HepG2 (cell line): ENCODE data around the gene ADM. TPM values are rescaled to one million over a fixed set of nuclear protein-coding genes. Genes with fewer than 3 reads are reported as not detected.

ENCODE experiments used
- ATRX ChIP-seq: sonication (generic); formaldehyde crosslinking; IDR thresholded peaks from 2 replicates; pipeline ENCODE4 v1.4.0; 2020; ENCODE audit warnings: missing genetic modification reagents, borderline replicate concordance
- ETV6 ChIP-seq: sonication (generic); formaldehyde crosslinking; conservative IDR thresholded peaks from 2 replicates; pipeline ENCODE4 v1.4.0; 2020; ENCODE audit warnings: missing genetic modification reagents
- FOSL1 ChIP-seq: sonication (generic); formaldehyde crosslinking; IDR thresholded peaks from 2 replicates; pipeline ENCODE4 v1.9.0; 2021; ENCODE audit warnings: missing genetic modification reagents, borderline replicate concordance
- NCOA1 ChIP-seq: sonication (generic); formaldehyde crosslinking; IDR thresholded peaks from 2 replicates; pipeline ENCODE4 v1.9.0; 2021; ENCODE audit warnings: missing genetic modification reagents
- NFIB ChIP-seq: sonication (generic); formaldehyde crosslinking; IDR thresholded peaks from 2 replicates; pipeline ENCODE4 v1.9.0; 2021; ENCODE audit warnings: missing genetic modification reagents, mild to moderate bottlenecking, borderline replicate concordance
- NONO ChIP-seq, 2 experiments: fragments of 450-650 bp in 1 of 2; sonication (generic) in 1 of 2; formaldehyde crosslinking in 1 of 2; IDR thresholded peaks in 1 of 2; conservative IDR thresholded peaks in 1 of 2; 2 replicates each; pipeline versions ENCODE4 v1.6.1 to v1.8.0; 2017 to 2022; ENCODE audit warnings: mild to moderate bottlenecking in 1 of 2, missing genetic modification reagents in 1 of 2, moderate library complexity in 1 of 2
- ONECUT2 ChIP-seq: sonication (generic); formaldehyde crosslinking; IDR thresholded peaks from 2 replicates; pipeline ENCODE4 v1.4.0; 2020; ENCODE audit warnings: missing genetic modification reagents
- PCBP1 ChIP-seq: fragments of 200-400 bp; formaldehyde crosslinking; IDR thresholded peaks from 2 replicates; pipeline ENCODE4 v1.6.1; 2017; ENCODE audit warnings: mild to moderate bottlenecking, low read depth, low read length, borderline replicate concordance
- RXRB ChIP-seq: IDR thresholded peaks from 2 replicates; pipeline ENCODE4 v1.6.1; 2016; ENCODE audit warnings: borderline replicate concordance, missing genetic modification reagents, missing compliant biosample characterization
- ZBTB20 ChIP-seq: sonication (generic); formaldehyde crosslinking; IDR thresholded peaks from 2 replicates; pipeline ENCODE4 v1.8.1; 2023; ENCODE audit warnings: missing genetic modification reagents, low read depth, mild to moderate bottlenecking, borderline replicate concordance
- ZBTB42 ChIP-seq: sonication (generic); formaldehyde crosslinking; IDR thresholded peaks from 2 replicates; pipeline ENCODE4 v1.5.0; 2020; ENCODE audit warnings: mild to moderate bottlenecking, missing genetic modification reagents
- ZFP1 ChIP-seq: IDR thresholded peaks from 2 replicates; pipeline ENCODE4 v1.6.1; 2016
- ZKSCAN8 ChIP-seq: IDR thresholded peaks from 2 replicates; pipeline ENCODE4 v1.6.1; 2016; ENCODE audit warnings: borderline replicate concordance, missing genetic modification reagents, missing compliant biosample characterization
- ZZZ3 ChIP-seq: sonication (generic); formaldehyde crosslinking; IDR thresholded peaks from 2 replicates; pipeline ENCODE4 v1.4.0; 2020; ENCODE audit warnings: missing genetic modification reagents, mild to moderate bottlenecking, borderline replicate concordance
- polyA plus RNA-seq, 8 experiments: library from polyadenylated mRNA; depleted of rRNA in 3 of 8; stranded (reverse) in 7 of 8; unstranded in 1 of 8; fragments of >200 nt; fragmentation: Illumina TruSeq in 4 of 8; extraction: Trizol in 4 of 8; gene quantifications; 2 replicates each; pipeline versions ENCODE4 v1.2.1 to v1.2.3, GENCODE V29; 2011 to 2016; ENCODE audit warnings: low read depth in 4 of 8, missing spikeins in 1 of 8, mixed read lengths in 1 of 8; ENCODE audit not compliant: insufficient read depth in 1 of 8
- total RNA-seq, 5 experiments: library from RNA; depleted of rRNA; stranded (reverse); fragments of >200 nt; fragmentation: Illumina TruSeq; extraction: Trizol; gene quantifications; 2 replicates each; pipeline ENCODE4 v1.2.3, GENCODE V29; 2016; ENCODE audit warnings: low read depth in 1 of 5
- TF ChIP-seq, protein P1 (sequence below): sonication (generic); formaldehyde crosslinking; IDR thresholded peaks from 2 replicates; pipeline ENCODE4 v1.8.0; 2022; ENCODE audit warnings: missing genetic modification reagents, mild to moderate bottlenecking, moderate library complexity, borderline replicate concordance
- TF ChIP-seq, protein P2 (sequence below): sonication (generic); formaldehyde crosslinking; IDR thresholded peaks from 2 replicates; pipeline ENCODE4 v1.4.0; 2020; ENCODE audit warnings: low read depth, missing genetic modification reagents
- TF ChIP-seq, protein P3 (sequence below): sonication (generic); formaldehyde crosslinking; IDR thresholded peaks from 2 replicates; pipeline ENCODE4 v1.4.0; 2020; ENCODE audit warnings: missing genetic modification reagents

Gene ADM
- total and polyA plus RNA-seq, 2 of the 13 experiments (the other 11 are each of a cell fraction or from before 2014, with no cell fraction given) = 10.7 to 26.1 TPM

DNA sequence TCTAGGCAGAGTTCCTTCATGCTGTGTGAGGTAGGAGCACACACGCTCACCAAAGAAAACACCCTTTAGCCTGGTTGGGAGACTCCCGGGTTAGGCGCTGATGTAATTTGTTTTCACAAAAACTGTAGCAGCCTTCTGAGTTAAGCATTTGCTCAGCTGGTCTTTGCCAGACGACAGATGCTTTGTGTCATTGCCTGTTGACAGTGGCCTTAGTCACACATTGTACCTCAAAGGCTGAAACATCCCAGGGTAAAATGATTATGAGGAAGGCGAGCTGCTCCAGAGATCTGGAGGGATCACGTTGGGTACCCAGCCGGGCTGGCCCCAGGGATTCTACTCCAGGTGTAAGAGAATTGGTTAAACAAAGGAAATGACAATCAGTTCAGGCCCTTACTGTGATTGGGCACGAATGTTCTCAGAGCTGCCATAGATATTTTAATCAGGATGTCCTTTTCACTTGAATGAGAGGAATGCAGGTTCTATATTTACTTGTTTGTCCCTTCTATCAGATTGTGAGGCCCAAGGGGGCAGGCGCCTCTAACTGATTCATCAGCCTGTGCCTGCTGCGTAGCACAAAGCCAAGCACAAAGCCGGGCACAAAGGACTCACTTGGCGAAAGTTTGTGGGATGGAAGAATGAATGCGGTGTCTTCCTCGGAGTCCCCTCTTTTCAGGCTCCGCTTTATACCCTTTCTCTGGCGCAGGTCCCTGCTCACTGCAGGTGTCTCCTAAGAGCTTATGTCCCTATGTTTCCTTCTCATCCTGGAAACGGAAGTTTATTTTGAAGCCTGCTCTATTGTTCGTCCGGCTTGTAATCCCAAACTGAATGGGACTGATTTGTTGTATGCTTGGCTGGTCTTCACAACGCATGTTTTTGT is 47.1 kb downstream of the ADM start (continued):
- TF ChIP-seq, protein P1, sequence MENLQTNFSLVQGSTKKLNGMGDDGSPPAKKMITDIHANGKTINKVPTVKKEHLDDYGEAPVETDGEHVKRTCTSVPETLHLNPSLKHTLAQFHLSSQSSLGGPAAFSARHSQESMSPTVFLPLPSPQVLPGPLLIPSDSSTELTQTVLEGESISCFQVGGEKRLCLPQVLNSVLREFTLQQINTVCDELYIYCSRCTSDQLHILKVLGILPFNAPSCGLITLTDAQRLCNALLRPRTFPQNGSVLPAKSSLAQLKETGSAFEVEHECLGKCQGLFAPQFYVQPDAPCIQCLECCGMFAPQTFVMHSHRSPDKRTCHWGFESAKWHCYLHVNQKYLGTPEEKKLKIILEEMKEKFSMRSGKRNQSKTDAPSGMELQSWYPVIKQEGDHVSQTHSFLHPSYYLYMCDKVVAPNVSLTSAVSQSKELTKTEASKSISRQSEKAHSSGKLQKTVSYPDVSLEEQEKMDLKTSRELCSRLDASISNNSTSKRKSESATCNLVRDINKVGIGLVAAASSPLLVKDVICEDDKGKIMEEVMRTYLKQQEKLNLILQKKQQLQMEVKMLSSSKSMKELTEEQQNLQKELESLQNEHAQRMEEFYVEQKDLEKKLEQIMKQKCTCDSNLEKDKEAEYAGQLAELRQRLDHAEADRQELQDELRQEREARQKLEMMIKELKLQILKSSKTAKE (CRISPR knock-in tag) = peak; percentile 62
- no peak for TF ChIP-seq NFIB
- TF ChIP-seq ZZZ3 = no peak
- TF ChIP-seq ZFP1 (CRISPR knock-in tag) = no peak
- TF ChIP-seq PCBP1 = no peak
- TF ChIP-seq NCOA1 (CRISPR knock-in tag) = no peak
- TF ChIP-seq ZBTB42 = no peak
- TF ChIP-seq ETV6 (CRISPR knock-in tag) = no peak
- TF ChIP-seq, protein P2, sequence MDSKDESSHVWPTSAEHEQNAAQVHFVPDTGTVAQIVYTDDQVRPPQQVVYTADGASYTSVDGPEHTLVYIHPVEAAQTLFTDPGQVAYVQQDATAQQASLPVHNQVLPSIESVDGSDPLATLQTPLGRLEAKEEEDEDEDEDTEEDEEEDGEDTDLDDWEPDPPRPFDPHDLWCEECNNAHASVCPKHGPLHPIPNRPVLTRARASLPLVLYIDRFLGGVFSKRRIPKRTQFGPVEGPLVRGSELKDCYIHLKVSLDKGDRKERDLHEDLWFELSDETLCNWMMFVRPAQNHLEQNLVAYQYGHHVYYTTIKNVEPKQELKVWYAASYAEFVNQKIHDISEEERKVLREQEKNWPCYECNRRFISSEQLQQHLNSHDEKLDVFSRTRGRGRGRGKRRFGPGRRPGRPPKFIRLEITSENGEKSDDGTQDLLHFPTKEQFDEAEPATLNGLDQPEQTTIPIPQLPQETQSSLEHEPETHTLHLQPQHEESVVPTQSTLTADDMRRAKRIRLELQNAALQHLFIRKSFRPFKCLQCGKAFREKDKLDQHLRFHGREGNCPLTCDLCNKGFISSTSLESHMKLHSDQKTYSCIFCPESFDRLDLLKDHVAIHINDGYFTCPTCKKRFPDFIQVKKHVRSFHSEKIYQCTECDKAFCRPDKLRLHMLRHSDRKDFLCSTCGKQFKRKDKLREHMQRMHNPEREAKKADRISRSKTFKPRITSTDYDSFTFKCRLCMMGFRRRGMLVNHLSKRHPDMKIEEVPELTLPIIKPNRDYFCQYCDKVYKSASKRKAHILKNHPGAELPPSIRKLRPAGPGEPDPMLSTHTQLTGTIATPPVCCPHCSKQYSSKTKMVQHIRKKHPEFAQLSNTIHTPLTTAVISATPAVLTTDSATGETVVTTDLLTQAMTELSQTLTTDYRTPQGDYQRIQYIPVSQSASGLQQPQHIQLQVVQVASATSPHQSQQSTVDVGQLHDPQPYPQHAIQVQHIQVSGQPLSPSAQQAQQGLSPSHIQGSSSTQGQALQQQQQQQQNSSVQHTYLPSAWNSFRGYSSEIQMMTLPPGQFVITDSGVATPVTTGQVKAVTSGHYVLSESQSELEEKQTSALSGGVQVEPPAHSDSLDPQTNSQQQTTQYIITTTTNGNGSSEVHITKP = peak; percentile 42; the same call in 1 of the 2 replicates
- no peak for TF ChIP-seq ATRX
- no peak for TF ChIP-seq ONECUT2 (CRISPR knock-in tag)
- TF ChIP-seq RXRB (CRISPR knock-in tag) = peak; percentile 60
- TF ChIP-seq ZBTB20 = no peak
- TF ChIP-seq FOSL1 (CRISPR knock-in tag) = no peak
- TF ChIP-seq, protein P3, sequence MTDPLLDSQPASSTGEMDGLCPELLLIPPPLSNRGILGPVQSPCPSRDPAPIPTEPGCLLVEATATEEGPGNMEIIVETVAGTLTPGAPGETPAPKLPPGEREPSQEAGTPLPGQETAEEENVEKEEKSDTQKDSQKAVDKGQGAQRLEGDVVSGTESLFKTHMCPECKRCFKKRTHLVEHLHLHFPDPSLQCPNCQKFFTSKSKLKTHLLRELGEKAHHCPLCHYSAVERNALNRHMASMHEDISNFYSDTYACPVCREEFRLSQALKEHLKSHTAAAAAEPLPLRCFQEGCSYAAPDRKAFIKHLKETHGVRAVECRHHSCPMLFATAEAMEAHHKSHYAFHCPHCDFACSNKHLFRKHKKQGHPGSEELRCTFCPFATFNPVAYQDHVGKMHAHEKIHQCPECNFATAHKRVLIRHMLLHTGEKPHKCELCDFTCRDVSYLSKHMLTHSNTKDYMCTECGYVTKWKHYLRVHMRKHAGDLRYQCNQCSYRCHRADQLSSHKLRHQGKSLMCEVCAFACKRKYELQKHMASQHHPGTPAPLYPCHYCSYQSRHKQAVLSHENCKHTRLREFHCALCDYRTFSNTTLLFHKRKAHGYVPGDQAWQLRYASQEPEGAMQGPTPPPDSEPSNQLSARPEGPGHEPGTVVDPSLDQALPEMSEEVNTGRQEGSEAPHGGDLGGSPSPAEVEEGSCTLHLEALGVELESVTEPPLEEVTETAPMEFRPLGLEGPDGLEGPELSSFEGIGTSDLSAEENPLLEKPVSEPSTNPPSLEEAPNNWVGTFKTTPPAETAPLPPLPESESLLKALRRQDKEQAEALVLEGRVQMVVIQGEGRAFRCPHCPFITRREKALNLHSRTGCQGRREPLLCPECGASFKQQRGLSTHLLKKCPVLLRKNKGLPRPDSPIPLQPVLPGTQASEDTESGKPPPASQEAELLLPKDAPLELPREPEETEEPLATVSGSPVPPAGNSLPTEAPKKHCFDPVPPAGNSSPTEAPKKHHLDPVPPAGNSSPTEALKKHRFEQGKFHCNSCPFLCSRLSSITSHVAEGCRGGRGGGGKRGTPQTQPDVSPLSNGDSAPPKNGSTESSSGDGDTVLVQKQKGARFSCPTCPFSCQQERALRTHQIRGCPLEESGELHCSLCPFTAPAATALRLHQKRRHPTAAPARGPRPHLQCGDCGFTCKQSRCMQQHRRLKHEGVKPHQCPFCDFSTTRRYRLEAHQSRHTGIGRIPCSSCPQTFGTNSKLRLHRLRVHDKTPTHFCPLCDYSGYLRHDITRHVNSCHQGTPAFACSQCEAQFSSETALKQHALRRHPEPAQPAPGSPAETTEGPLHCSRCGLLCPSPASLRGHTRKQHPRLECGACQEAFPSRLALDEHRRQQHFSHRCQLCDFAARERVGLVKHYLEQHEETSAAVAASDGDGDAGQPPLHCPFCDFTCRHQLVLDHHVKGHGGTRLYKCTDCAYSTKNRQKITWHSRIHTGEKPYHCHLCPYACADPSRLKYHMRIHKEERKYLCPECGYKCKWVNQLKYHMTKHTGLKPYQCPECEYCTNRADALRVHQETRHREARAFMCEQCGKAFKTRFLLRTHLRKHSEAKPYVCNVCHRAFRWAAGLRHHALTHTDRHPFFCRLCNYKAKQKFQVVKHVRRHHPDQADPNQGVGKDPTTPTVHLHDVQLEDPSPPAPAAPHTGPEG (CRISPR knock-in tag) = no peak
- no peak for TF ChIP-seq ZKSCAN8
- no peak for TF ChIP-seq NONO (IDR thresholded peaks at IDR 0.05)
- no peak for TF ChIP-seq NONO (CRISPR knock-in tag; conservative IDR thresholded peaks at IDR 0.05)
